MM.1S (cell line): Measurements from ENCODE around the gene AGAP1.

Experiments
- DNase-seq: peaks from one replicate; pipeline ENCODE4 v3.0.0-alpha.2; 2015
- H2AFZ ChIP-seq: fragments of 300-600 bp; sonication (generic); 2 replicates; pipeline ENCODE4 v1.6.0; 2016; ENCODE audit warnings: antibody characterized with exemption, low read length
- H3F3A ChIP-seq: fragments of 300-600 bp; sonication (generic); 2 replicates; pipeline ENCODE4 v1.6.1; 2016; ENCODE audit warnings: mild to moderate bottlenecking, antibody characterized with exemption, low read length, moderate library complexity, mixed read lengths; ENCODE audit not compliant: insufficient read depth
- H3K27ac ChIP-seq: fragments of 300-600 bp; sonication (generic); 2 replicates; pipeline ENCODE4 v1.5.1; 2016; ENCODE audit warnings: mild to moderate bottlenecking, low read length
- H3K27me3 ChIP-seq: fragments of 300-600 bp; sonication (generic); replicated peaks from 2 replicates; pipeline ENCODE4 v1.6.0; 2016; ENCODE audit warnings: low read length; ENCODE audit not compliant: insufficient read depth
- H3K36me3 ChIP-seq: fragments of 300-600 bp; sonication (generic); replicated peaks from 2 replicates; pipeline ENCODE4 v1.6.1; 2016; ENCODE audit warnings: mild to moderate bottlenecking, low read length, mixed read lengths; ENCODE audit not compliant: insufficient read depth
- H3K4me1 ChIP-seq: fragments of 300-600 bp; sonication (generic); 2 replicates; pipeline ENCODE4 v1.6.1; 2016; ENCODE audit warnings: low read length, mixed read lengths
- H3K4me2 ChIP-seq: fragments of 300-600 bp; sonication (generic); 2 replicates; pipeline ENCODE4 v1.6.0; 2016; ENCODE audit warnings: low read depth, low read length
- H3K4me3 ChIP-seq: fragments of 300-600 bp; sonication (generic); 2 replicates; pipeline ENCODE4 v1.5.1; 2016; ENCODE audit warnings: low read length, mixed read lengths
- H3K79me2 ChIP-seq: fragments of 300-600 bp; sonication (generic); 2 replicates; pipeline ENCODE4 v1.6.1; 2016; ENCODE audit warnings: mixed run types, low read length, mixed read lengths
- H3K9ac ChIP-seq: fragments of 300-600 bp; sonication (generic); 2 replicates; pipeline ENCODE4 v1.6.1; 2016; ENCODE audit warnings: low read length, mixed read lengths
- H3K9me2 ChIP-seq: fragments of 300-600 bp; sonication (generic); replicated peaks from 2 replicates; pipeline ENCODE4 v1.6.1; 2016; ENCODE audit warnings: mild to moderate bottlenecking, low read length, mixed read lengths; ENCODE audit not compliant: insufficient read depth
- H3K9me3 ChIP-seq: fragments of 300-600 bp; sonication (generic); replicated peaks from 2 replicates; pipeline ENCODE4 v1.6.1; 2016; ENCODE audit warnings: mild to moderate bottlenecking, low read length, mixed read lengths; ENCODE audit not compliant: insufficient read depth
- H4K20me1 ChIP-seq: fragments of 300-600 bp; sonication (generic); 2 replicates; pipeline ENCODE4 v1.6.1; 2016; ENCODE audit warnings: mild to moderate bottlenecking, low read length, moderate library complexity, mixed read lengths; ENCODE audit not compliant: insufficient read depth
- EZH2 ChIP-seq: fragments of 300-600 bp; sonication (generic); optimal IDR thresholded peaks from 2 replicates; pipeline ENCODE3; 2017; ENCODE audit warnings: low read depth, mild to moderate bottlenecking, antibody characterized with exemption, low read length, mixed read lengths
- EZH2phosphoT487 ChIP-seq: fragments of 300-600 bp; sonication (generic); IDR thresholded peaks from 2 replicates; pipeline ENCODE4 v1.6.1; 2018; ENCODE audit warnings: antibody characterized with exemption, low read length
- TF ChIP-seq, protein P1 (sequence below): fragments of 300-600 bp; sonication (generic); IDR thresholded peaks from 2 replicates; pipeline ENCODE4 v1.5.1; 2016; ENCODE audit warnings: antibody characterized with exemption, low read length, mixed read lengths

AGAP1 gene

DNA sequence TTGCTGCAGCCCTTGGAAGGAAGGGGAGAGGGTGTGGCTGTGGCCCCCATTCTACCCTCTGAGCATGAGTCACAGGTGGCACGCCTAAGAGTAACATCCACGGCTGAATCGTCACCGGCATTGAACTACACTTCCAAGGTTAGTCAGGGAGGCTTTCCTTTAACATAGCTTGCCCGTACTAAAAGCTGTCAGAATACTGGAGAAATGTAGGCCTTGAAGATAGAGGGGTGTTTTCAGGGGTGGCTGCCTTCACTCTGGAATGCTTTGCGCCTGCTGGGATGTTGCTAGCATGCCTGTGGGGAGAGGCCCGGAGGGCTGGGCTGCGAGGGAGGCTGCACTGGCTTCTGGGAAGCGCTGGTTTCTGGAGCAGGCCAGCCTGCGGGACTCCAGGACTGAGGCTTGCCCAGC is 333.7 kb downstream of the AGAP1 start:
- no peaks in the 10 kb centered on the region for H3K9me2 ChIP-seq

GRCh38 chr2:235829726-235830125 is 335.9 kb downstream of the AGAP1 start:
- no peaks in the 10 kb centered on the region for H3K4me1 ChIP-seq
- H2AFZ ChIP-seq, result no peak overlapping the region
- H3K9me3 ChIP-seq, result no peaks in the 10 kb centered on the region
- no peak overlapping the region for H3K4me3 ChIP-seq
- no peak overlapping the region for H3K27ac ChIP-seq
- H3F3A ChIP-seq, result no peaks in the 10 kb centered on the region
- no peak for TF ChIP-seq EZH2phosphoT487
- no peak for TF ChIP-seq EZH2
- TF ChIP-seq, protein P1, sequence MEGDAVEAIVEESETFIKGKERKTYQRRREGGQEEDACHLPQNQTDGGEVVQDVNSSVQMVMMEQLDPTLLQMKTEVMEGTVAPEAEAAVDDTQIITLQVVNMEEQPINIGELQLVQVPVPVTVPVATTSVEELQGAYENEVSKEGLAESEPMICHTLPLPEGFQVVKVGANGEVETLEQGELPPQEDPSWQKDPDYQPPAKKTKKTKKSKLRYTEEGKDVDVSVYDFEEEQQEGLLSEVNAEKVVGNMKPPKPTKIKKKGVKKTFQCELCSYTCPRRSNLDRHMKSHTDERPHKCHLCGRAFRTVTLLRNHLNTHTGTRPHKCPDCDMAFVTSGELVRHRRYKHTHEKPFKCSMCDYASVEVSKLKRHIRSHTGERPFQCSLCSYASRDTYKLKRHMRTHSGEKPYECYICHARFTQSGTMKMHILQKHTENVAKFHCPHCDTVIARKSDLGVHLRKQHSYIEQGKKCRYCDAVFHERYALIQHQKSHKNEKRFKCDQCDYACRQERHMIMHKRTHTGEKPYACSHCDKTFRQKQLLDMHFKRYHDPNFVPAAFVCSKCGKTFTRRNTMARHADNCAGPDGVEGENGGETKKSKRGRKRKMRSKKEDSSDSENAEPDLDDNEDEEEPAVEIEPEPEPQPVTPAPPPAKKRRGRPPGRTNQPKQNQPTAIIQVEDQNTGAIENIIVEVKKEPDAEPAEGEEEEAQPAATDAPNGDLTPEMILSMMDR, result no peak
- H4K20me1 ChIP-seq, result no peaks in the 10 kb centered on the region
- H3K27me3 ChIP-seq, result no peaks in the 10 kb centered on the region
- no peak overlapping the region for H3K9ac ChIP-seq
- no peak overlapping the region for H3K4me2 ChIP-seq
- H3K79me2 ChIP-seq, result no peaks in the 10 kb centered on the region
- no peaks in the 10 kb centered on the region for H3K36me3 ChIP-seq
- H3K9me2 ChIP-seq, result no peaks in the 10 kb centered on the region
- DNase-seq, result no peak

More for the DNA sequence above, 333.7 kb downstream of the AGAP1 start:
- Histone ChIP-seq H3K4me1 (no peaks in the 10 kb centered on the region), H3K27ac (no peak overlapping the region), H4K20me1 (no peaks in the 10 kb centered on the region), H3K27me3 (no peaks in the 10 kb centered on the region), H3K9ac (no peak overlapping the region), H2AFZ (no peak overlapping the region), H3K4me3 (no peak overlapping the region), H3K4me2 (no peak overlapping the region), H3K36me3 (no peaks in the 10 kb centered on the region), H3K79me2 (no peaks in the 10 kb centered on the region), H3F3A (no peaks in the 10 kb centered on the region), H3K9me3 (no peaks in the 10 kb centered on the region)
- no peak for TF ChIP-seq EZH2
- no peak for TF ChIP-seq EZH2phosphoT487
- TF ChIP-seq, protein P1, result no peak
- no peak for DNase-seq

DNA sequence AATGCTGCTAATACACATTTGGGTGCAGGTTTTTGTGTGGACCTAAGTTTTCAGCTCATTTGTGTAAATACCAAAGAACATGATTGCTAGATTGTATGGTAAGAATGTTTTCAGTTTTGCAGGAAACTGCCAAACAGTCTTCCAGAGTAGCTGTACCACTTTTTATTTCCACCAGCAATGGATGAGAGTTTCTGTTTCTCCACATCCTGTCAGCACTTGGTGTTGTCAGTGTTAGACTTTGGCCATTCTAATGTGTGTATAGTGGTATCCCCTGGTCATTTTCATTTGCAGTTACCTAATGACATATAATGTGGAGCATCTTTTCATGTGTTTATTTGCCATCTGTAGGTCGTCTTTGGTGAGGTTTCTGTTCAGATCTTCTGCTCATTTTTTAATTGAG is 337.9 kb downstream of the AGAP1 start:
- Histone ChIP-seq H3K27me3 (no peaks in the 10 kb centered on the region), H3K9me2 (no peaks in the 10 kb centered on the region), H3K27ac (no peak overlapping the region), H2AFZ (no peak overlapping the region), H3K9me3 (no peaks in the 10 kb centered on the region), H3K36me3 (no peaks in the 10 kb centered on the region), H3F3A (no peaks in the 10 kb centered on the region), H3K4me2 (no peak overlapping the region), H3K4me3 (no peak overlapping the region), H3K79me2 (no peaks in the 10 kb centered on the region), H4K20me1 (no peaks in the 10 kb centered on the region), H3K9ac (no peak overlapping the region), H3K4me1 (no peaks in the 10 kb centered on the region)
- DNase-seq, result no peak
- TF ChIP-seq EZH2, result no peak
- TF ChIP-seq, protein P1, result no peak
- no peak for TF ChIP-seq EZH2phosphoT487
